Neural cell (in vitro differentiated cells): ENCODE measurements around the gene CSTF1.

Experiments
- CTCF ChIP-seq: fragments of 450-650 bp; IDR thresholded peaks from 2 replicates; pipeline ENCODE4 v1.5.1; 2014; ENCODE audit warnings: antibody characterized with exemption, mild to moderate bottlenecking, moderate library complexity; ENCODE audit not compliant: poor library complexity, severe bottlenecking
- EP300 ChIP-seq: fragments of 450-650 bp; conservative IDR thresholded peaks from 2 replicates; pipeline ENCODE4 v1.6.1; 2014; ENCODE audit warnings: antibody characterized with exemption, mild to moderate bottlenecking, moderate library complexity; ENCODE audit not compliant: poor library complexity, severe bottlenecking
- EZH2 ChIP-seq: fragments of 200-600, 300-800 bp; shearing (Covaris generic), sonication (generic); IDR thresholded peaks from 2 replicates; pipeline ENCODE4 v1.6.1; 2014; ENCODE audit warnings: antibody characterized with exemption, low read length, borderline replicate concordance, mild to moderate bottlenecking; ENCODE audit not compliant: insufficient read depth, poor library complexity, severe bottlenecking
- POLR2AphosphoS5 ChIP-seq: IDR thresholded peaks from 2 replicates; pipeline ENCODE4 v1.6.1; 2012
- RAD21 ChIP-seq: fragments of 450-650 bp; conservative IDR thresholded peaks from 2 replicates; pipeline ENCODE4 v1.6.1; 2014; ENCODE audit warnings: antibody characterized with exemption, mild to moderate bottlenecking, moderate library complexity
- REST ChIP-seq: IDR thresholded peaks from 2 replicates; pipeline ENCODE4 v1.6.1; 2012; ENCODE audit warnings: borderline replicate concordance
- SMC3 ChIP-seq: fragments of 450-650 bp; conservative IDR thresholded peaks from 2 replicates; pipeline ENCODE4 v1.6.1; 2014; ENCODE audit warnings: antibody characterized with exemption, mild to moderate bottlenecking, moderate library complexity; ENCODE audit not compliant: poor library complexity
- TAF1 ChIP-seq: IDR thresholded peaks from 2 replicates; pipeline ENCODE4 v1.6.1; 2012; ENCODE audit warnings: low read depth

- TF ChIP-seq SMC3 (no peak), CTCF (no peak), EP300 (no peak), POLR2AphosphoS5 (no peak), REST (no peak), EZH2 (no peak), RAD21 (no peak), TAF1 (no peak)
Measured at GRCh38 chr20:56388882-56389281, 3.6 kb upstream of the CSTF1 start.
